ENCODE measurements around the gene CEP72. TPM values are rescaled to one million over a fixed set of nuclear protein-coding genes. Genes with fewer than 3 reads are reported as not detected.
A peak's percentile ranks its signal among the peaks of the same experiment; 100 is the strongest.
"Not testable (repeated sequence)": the region's sequence is repeated elsewhere in the genome, so short reads cannot be mapped to it uniquely, and the experiment has no call there.

CEP72 gene
- total RNA-seq, 1 donor from 2014 or later = 7.6 TPM

DNA sequence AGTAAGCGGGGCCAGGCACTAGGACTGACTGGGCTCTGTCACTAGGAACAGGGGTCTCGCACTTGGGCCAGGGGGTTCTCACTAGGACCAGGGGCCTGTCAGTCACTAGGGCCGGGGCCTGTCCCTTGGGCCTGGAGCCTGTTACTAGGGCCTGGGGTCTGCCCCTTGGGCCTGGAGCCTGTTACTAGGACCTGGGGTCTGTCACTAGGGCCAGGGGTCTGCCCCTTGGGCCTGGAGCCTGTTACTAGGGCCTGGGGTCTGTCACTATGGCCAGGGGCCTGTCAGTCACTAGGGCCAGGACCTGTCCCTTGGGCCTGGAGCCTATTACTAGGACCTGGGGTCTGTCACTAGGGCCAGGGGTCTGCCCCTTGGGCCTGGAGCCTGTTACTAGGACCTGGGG is 70.1 kb downstream of the CEP72 start:
- not testable (repeated sequence) for H3K36me3 Mint-ChIP-seq (ENCODE audit: unreplicated experiment); H3K9me3 Mint-ChIP-seq (ENCODE audit: unreplicated experiment); H3K4me3 Mint-ChIP-seq (ENCODE audit: unreplicated experiment); H3K27ac Mint-ChIP-seq (ENCODE audit: unreplicated experiment); H3K4me1 Mint-ChIP-seq (ENCODE audit: unreplicated experiment); H3K27me3 Mint-ChIP-seq (ENCODE audit: unreplicated experiment)
- peak; percentile 78 for DNase-seq (ENCODE audit: extremely low spot score, unreplicated experiment)

DNA sequence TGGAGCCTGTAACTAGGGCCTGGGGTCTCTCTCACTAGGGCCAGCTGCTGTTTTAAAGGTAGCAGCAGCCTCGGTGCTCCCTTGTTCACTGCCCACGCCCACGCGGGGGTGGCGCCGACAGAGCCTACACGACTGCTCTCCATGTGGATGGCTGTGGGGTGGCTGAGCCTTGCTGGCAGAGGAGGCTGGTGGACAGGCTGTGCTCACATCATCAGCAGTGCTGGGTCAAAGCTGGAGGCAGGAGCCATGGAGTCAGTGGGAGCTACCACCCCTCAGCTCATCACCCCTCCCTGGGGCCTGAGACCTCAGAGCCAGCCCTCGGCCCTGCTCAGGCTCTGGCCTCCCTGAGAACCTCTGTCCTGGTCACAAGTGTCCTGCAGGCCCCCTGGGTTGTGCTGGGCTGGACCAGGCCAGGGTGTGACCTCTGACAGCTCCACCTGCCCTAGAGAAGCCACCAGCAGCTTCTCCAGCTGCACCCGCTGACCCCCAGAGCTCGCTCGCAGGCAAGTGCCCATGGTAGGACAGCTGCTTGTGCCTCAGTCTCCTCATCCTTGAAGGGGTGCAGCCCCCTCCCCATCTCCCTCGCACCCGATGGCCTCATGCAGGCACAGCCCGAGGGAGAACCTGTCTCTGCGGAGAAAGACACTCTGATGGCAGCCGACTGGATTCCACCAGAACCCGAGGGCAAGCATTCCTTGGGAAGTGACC is 70.7 kb downstream of the CEP72 start:
- H3K9me3 Mint-ChIP-seq (ENCODE audit: unreplicated experiment); H3K4me1 Mint-ChIP-seq (ENCODE audit: unreplicated experiment); H3K36me3 Mint-ChIP-seq (ENCODE audit: unreplicated experiment); H3K4me3 Mint-ChIP-seq (ENCODE audit: unreplicated experiment); H3K27me3 Mint-ChIP-seq (ENCODE audit: unreplicated experiment); H3K27ac Mint-ChIP-seq (ENCODE audit: unreplicated experiment): not testable (repeated sequence)
- peak; percentile 76 for DNase-seq (ENCODE audit: extremely low spot score, unreplicated experiment)

DNA sequence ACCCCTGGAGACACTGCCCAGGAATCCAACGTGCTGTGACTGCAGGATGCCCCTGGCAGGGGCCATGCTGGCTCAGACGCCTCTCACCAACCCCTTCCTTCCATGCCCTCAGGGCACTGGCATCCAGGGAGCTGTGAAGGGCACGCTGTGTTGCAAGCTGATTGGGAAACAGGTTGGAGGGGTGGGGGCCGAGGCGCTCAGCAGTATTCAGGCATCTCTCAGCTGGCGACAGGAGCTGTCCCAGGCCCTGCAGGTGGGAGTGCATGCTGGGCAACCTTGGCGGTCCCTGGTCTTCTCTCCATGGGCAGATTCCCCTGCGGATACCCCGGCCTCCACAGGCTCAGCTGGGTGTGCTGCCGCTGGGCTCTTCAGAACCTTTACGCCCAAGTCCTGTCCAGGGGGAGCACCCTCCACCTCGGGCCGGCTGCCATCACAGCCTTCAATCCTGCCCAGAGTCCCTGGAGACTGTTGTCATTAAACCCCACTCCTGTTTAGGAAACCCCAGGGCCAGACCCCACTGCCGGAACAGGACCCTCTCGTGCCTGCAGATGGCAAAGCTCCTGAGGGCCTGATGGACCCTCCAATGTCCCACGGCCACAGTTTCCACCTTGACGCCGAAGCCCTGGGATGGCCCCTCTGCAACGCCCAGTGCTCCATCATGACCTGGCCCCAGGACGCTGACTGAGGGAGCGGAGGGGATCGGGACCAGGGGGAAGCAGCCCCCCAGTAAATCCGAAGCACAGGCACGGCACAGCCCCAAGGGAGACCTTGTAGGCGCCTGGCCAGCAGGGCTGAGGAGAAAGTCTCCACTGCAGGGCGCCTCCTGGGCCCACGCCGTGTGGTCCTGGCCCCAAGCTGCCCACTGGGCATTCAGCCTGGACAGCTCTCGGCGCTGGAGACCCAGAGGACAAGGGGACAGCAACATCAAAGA is 71.7 kb downstream of the CEP72 start:
- Mint-ChIP-seq H3K4me3 (ENCODE audit: unreplicated experiment) (no peak overlapping the region), H3K9me3 (ENCODE audit: unreplicated experiment) (no peaks in the 10 kb centered on the region), H3K27me3 (ENCODE audit: unreplicated experiment) (no peaks in the 10 kb centered on the region), H3K36me3 (ENCODE audit: unreplicated experiment) (no peaks in the 10 kb centered on the region), H3K27ac (ENCODE audit: unreplicated experiment) (no peak overlapping the region), H3K4me1 (ENCODE audit: unreplicated experiment) (no peaks in the 10 kb centered on the region)
- TF ChIP-seq, protein P1, sequence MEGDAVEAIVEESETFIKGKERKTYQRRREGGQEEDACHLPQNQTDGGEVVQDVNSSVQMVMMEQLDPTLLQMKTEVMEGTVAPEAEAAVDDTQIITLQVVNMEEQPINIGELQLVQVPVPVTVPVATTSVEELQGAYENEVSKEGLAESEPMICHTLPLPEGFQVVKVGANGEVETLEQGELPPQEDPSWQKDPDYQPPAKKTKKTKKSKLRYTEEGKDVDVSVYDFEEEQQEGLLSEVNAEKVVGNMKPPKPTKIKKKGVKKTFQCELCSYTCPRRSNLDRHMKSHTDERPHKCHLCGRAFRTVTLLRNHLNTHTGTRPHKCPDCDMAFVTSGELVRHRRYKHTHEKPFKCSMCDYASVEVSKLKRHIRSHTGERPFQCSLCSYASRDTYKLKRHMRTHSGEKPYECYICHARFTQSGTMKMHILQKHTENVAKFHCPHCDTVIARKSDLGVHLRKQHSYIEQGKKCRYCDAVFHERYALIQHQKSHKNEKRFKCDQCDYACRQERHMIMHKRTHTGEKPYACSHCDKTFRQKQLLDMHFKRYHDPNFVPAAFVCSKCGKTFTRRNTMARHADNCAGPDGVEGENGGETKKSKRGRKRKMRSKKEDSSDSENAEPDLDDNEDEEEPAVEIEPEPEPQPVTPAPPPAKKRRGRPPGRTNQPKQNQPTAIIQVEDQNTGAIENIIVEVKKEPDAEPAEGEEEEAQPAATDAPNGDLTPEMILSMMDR (IDR thresholded peaks at IDR 0.05) = no peak
- peak; percentile 84 for DNase-seq (ENCODE audit: extremely low spot score, unreplicated experiment)

DNA sequence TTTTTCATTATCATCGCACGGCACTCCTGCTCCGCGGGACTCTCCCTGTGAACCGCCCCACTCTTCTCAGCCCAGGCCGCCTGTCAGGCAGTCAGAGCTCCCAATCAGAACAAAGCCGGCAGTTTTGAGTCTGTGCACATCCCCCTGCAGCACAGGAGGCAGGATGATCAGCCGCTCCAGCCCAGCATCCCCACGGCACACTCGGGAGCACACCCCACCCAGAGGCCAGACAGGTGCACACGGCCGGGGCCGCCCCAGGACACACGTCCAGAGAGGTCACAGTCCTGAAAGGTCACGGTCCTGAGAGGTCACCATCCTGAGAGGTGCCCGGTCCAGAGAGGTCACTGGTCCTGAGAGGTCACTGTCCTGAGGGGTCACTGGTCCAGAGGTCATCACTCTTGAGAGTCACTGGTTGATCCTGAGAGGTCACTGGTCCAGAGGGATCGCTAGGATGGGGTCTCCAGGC is 72.6 kb downstream of the CEP72 start:
- no peaks in the 10 kb centered on the region for H3K36me3 Mint-ChIP-seq (ENCODE audit: unreplicated experiment)
- H3K9me3 Mint-ChIP-seq (ENCODE audit: unreplicated experiment) = no peaks in the 10 kb centered on the region
- TF ChIP-seq, protein P1 (IDR thresholded peaks at IDR 0.05) = no peak
- H3K27me3 Mint-ChIP-seq (ENCODE audit: unreplicated experiment) = no peaks in the 10 kb centered on the region
- no peak overlapping the region for H3K4me3 Mint-ChIP-seq (ENCODE audit: unreplicated experiment)
- DNase-seq (ENCODE audit: extremely low spot score, unreplicated experiment) = no peak
- H3K27ac Mint-ChIP-seq (ENCODE audit: unreplicated experiment) = no peak overlapping the region
- no peaks in the 10 kb centered on the region for H3K4me1 Mint-ChIP-seq (ENCODE audit: unreplicated experiment)

DNA sequence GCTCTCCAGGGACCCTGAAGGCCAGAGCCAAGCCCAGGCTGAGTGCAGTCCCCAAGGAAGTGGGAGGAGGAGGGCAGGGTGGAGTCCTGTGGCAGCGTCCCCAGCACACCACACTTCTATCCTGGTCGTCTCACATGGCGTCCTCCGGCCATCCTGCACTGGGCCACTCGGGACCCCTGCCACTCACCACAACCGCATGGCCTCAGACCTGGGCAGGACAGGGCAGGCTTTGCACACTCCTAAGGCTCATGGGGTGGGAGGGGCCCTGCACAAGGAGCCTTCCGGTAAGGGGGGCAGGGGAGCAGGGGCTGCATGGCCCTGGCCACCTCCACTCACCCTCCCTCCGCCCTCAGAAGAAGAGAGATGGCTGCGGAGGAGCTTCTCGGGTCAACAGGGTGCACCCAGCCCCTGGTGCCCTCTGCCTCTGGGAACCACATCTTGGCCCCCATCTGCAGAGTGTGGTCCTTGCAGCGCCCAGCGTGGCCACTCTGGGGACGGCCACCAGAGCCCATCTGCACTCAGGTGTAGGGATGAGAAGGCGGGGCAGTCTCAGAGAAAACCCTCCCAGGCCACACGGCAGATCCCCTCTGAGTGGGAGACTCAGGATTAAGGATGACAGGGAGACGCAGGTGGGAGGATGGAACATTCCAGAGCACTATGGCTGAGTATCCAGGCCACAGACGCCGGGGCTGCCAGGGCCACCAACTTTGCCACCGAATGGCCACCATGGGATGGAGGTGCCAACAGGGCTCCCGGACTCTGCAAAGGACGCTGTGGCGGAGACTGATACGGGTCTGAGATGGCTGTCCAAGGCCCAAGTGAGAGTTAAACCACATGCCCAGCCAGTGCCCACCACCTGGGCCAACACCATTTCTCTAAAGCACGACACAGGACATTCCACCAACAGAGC is 73.4 kb downstream of the CEP72 start:
- Mint-ChIP-seq H3K27ac (ENCODE audit: unreplicated experiment) (no peak overlapping the region), H3K4me3 (ENCODE audit: unreplicated experiment) (no peak overlapping the region), H3K27me3 (ENCODE audit: unreplicated experiment) (no peaks in the 10 kb centered on the region), H3K36me3 (ENCODE audit: unreplicated experiment) (no peaks in the 10 kb centered on the region), H3K9me3 (ENCODE audit: unreplicated experiment) (no peaks in the 10 kb centered on the region), H3K4me1 (ENCODE audit: unreplicated experiment) (no peaks in the 10 kb centered on the region)
- TF ChIP-seq, protein P1 (IDR thresholded peaks at IDR 0.05) = no peak
- DNase-seq (ENCODE audit: extremely low spot score, unreplicated experiment) = peak; percentile 80

DNA sequence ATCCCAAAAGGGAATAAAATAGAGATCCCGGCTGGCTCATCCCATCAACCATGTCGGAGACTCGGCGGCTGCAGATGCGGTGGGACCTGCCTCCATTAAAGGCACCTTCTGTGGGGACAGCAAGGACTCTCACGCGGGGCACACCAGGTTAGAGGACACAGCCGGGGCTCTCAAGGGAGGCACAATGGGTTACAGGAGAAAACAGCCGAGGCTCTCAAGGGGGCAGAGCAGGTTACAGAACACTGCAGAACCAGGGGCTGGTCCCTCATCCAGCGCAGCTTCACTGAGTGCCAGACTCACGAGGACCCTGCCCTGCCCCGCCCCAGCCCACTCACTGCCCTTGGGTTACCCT is 74.0 kb downstream of the CEP72 start:
- H3K9me3 Mint-ChIP-seq (ENCODE audit: unreplicated experiment); H3K36me3 Mint-ChIP-seq (ENCODE audit: unreplicated experiment); H3K4me1 Mint-ChIP-seq (ENCODE audit: unreplicated experiment); H3K27ac Mint-ChIP-seq (ENCODE audit: unreplicated experiment); H3K27me3 Mint-ChIP-seq (ENCODE audit: unreplicated experiment); H3K4me3 Mint-ChIP-seq (ENCODE audit: unreplicated experiment): not testable (repeated sequence)
- peak; percentile 80 for DNase-seq (ENCODE audit: extremely low spot score, unreplicated experiment)

DNA sequence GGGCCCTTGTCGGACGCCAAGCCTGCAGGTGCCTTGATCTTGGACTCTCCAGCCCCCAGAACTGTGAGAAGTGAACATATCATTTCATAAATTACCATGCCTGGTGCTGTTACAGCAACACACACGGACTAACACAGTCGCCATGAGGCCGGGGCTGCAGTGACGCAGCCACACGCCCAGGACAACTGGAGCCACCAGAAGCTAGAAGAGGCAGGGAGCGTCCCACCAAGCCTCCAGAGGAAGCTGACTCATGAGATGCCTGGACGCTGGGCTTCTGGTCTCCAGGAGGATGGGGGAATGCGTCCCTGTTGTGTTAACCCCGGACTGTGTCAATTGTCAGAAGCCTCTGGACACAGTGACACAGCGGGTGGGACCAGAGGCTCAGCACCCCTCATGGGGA is 74.8 kb downstream of the CEP72 start:
- H3K4me3 Mint-ChIP-seq (ENCODE audit: unreplicated experiment); H3K36me3 Mint-ChIP-seq (ENCODE audit: unreplicated experiment): not testable (repeated sequence)

DNA sequence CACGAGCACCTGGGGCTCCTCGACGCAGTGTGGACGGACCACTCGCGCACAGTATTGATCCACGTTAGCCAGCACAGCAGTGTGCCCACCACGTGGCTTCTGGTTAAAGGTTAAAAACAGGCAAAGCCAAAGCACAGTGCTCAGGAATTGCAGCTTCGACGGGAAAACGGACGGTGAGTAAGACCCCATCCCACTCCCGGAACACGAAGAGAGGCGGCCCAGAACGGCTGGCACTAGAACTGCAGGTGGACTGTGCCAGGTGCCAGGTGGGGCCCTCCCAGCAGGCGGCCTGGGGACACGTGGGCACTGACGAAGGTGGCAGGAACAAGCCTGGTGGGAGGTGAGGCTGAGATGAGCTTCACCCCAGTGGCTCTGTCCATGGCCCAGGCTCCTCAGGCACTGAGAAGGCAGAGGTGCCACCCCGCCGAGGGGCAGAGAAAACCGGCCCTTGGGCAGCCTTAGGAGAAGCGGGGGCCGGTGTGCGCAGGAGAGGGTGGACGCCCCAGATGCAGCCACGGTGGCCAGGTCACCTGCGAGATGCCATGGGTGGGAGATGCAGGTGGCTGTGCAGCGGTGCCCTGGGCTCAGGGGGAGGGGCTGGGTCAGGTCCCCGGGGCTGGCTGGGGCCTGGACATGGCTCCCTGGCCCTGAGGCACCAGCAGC is 76.3 kb downstream of the CEP72 start:
- not testable (repeated sequence) for H3K9me3 Mint-ChIP-seq (ENCODE audit: unreplicated experiment)

More for the DNA sequence above, 74.8 kb downstream of the CEP72 start:
- not testable (repeated sequence) for H3K27ac Mint-ChIP-seq (ENCODE audit: unreplicated experiment); H3K27me3 Mint-ChIP-seq (ENCODE audit: unreplicated experiment); H3K4me1 Mint-ChIP-seq (ENCODE audit: unreplicated experiment); DNase-seq (ENCODE audit: extremely low spot score, unreplicated experiment); H3K9me3 Mint-ChIP-seq (ENCODE audit: unreplicated experiment)

More for the DNA sequence above, 76.3 kb downstream of the CEP72 start:
- not testable (repeated sequence) for H3K4me3 Mint-ChIP-seq (ENCODE audit: unreplicated experiment); DNase-seq (ENCODE audit: extremely low spot score, unreplicated experiment); H3K27me3 Mint-ChIP-seq (ENCODE audit: unreplicated experiment); H3K27ac Mint-ChIP-seq (ENCODE audit: unreplicated experiment); H3K4me1 Mint-ChIP-seq (ENCODE audit: unreplicated experiment); H3K36me3 Mint-ChIP-seq (ENCODE audit: unreplicated experiment)

Data from osteocyte (in vitro differentiated cells).